Nephron (organoid): ENCODE results near the gene KCNQ1.

Experiments used
- H3K27ac Mint-ChIP-seq, 3 experiments: 2 replicates each; pipeline ENCODE4 v1.8.0; 2020; ENCODE audit warnings: mixed read lengths in 3 of 3, mild to moderate bottlenecking in 2 of 3, moderate library complexity in 1 of 3
- H3K27me3 Mint-ChIP-seq: 2 replicates; pipeline ENCODE4 v1.8.0; 2021; ENCODE audit warnings: low read depth, mild to moderate bottlenecking, moderate library complexity, mixed read lengths
- H3K36me3 Mint-ChIP-seq: 2 replicates; pipeline ENCODE4 v1.8.0; 2020; ENCODE audit warnings: low read depth, mixed read lengths
- H3K4me1 Mint-ChIP-seq: 2 replicates; pipeline ENCODE4 v1.8.0; 2020; ENCODE audit warnings: mixed read lengths
- H3K4me3 Mint-ChIP-seq, 3 experiments: 2 replicates each; pipeline ENCODE4 v1.8.0; 2020; ENCODE audit warnings: mild to moderate bottlenecking in 3 of 3, mixed read lengths in 3 of 3, moderate library complexity in 2 of 3
- H3K9me3 Mint-ChIP-seq: 2 replicates; pipeline ENCODE4 v1.8.0; 2020; ENCODE audit warnings: mixed read lengths
- CTCF ChIP-seq, 3 experiments: fragments of 200-600 bp; sonication (generic); IDR thresholded peaks; one replicate each; pipeline ENCODE4 v1.5.0; 2021; ENCODE audit warnings: antibody characterized with exemption in 3 of 3; ENCODE audit not compliant: unreplicated experiment in 3 of 3

The KCNQ1 gene

GRCh38 chr11:2687223-2687530 lies 242.4 kb downstream of the KCNQ1 start:
- peak overlapping the region in 1 of 3 experiments; percentile 48 for H3K27ac Mint-ChIP-seq
- TF ChIP-seq CTCF (IDR thresholded peaks at IDR 0.05; ENCODE audit: unreplicated experiment in 3 of 3): no peak
- peaks cover 77% of the 10 kb centered on the region for H3K4me1 Mint-ChIP-seq
- no peaks in the 10 kb centered on the region for H3K27me3 Mint-ChIP-seq
- H3K4me3 Mint-ChIP-seq: no peak overlapping the region
- peaks cover 3% of the 10 kb centered on the region for H3K36me3 Mint-ChIP-seq
- no peaks in the 10 kb centered on the region for H3K9me3 Mint-ChIP-seq

- Mint-ChIP-seq H3K4me1 (peaks cover 80% of the 10 kb centered on the region), H3K9me3 (no peaks in the 10 kb centered on the region), H3K36me3 (peaks cover 4% of the 10 kb centered on the region), H3K4me3 (no peak overlapping the region), H3K27ac (peak overlapping the region; percentile 48 to 80 (median 80)), H3K27me3 (no peaks in the 10 kb centered on the region)
- TF ChIP-seq CTCF (IDR thresholded peaks at IDR 0.05; ENCODE audit: unreplicated experiment in 3 of 3): no peak
Measured at GRCh38 chr11:2687782-2688191, 243.0 kb downstream of the KCNQ1 start.

GRCh38 chr11:2688381-2689231 lies 243.8 kb downstream of the KCNQ1 start:
- Mint-ChIP-seq H3K27me3 (no peaks in the 10 kb centered on the region), H3K4me3 (no peak overlapping the region), H3K27ac (peak overlapping the region; percentile 48 to 80 (median 80)), H3K36me3 (peaks cover 4% of the 10 kb centered on the region), H3K4me1 (peaks cover 82% of the 10 kb centered on the region), H3K9me3 (no peaks in the 10 kb centered on the region)
- TF ChIP-seq CTCF (IDR thresholded peaks at IDR 0.05; ENCODE audit: unreplicated experiment in 3 of 3): no peak

- H3K9me3 Mint-ChIP-seq: no peaks in the 10 kb centered on the region
- no peak for TF ChIP-seq CTCF (IDR thresholded peaks at IDR 0.05; ENCODE audit: unreplicated experiment in 3 of 3)
- H3K27ac Mint-ChIP-seq: peak overlapping the region; percentile 79 to 84 (median 81)
- peak overlapping the region in 2 of 3 experiments; percentile 27 to 37 for H3K4me3 Mint-ChIP-seq
- peaks cover 80% of the 10 kb centered on the region for H3K4me1 Mint-ChIP-seq
- no peaks in the 10 kb centered on the region for H3K27me3 Mint-ChIP-seq
- H3K36me3 Mint-ChIP-seq: peaks cover 9% of the 10 kb centered on the region
Measured at GRCh38 chr11:2689651-2690575, 245.1 kb downstream of the KCNQ1 start.

GRCh38 chr11:2690596-2691354 lies 246.0 kb downstream of the KCNQ1 start:
- TF ChIP-seq CTCF (IDR thresholded peaks at IDR 0.05; ENCODE audit: unreplicated experiment in 3 of 3): no peak
- H3K4me1 Mint-ChIP-seq: peaks cover 85% of the 10 kb centered on the region
- H3K9me3 Mint-ChIP-seq: no peaks in the 10 kb centered on the region
- peaks cover 9% of the 10 kb centered on the region for H3K36me3 Mint-ChIP-seq
- H3K27ac Mint-ChIP-seq: peak overlapping the region; percentile 79 to 84 (median 81)
- peak overlapping the region in 2 of 3 experiments; percentile 44 to 45 for H3K4me3 Mint-ChIP-seq
- H3K27me3 Mint-ChIP-seq: no peaks in the 10 kb centered on the region
